H1 (cell line): ENCODE data around the gene MID1. TPM values are rescaled to one million over a fixed set of nuclear protein-coding genes. Genes with fewer than 3 reads are reported as not detected.

Experiments used
- CTCF ChIA-PET: fragments of 300-600 bp; sonication (Branson Sonifier 250); formaldehyde crosslinking; loops from one replicate; lab custom pipeline; 2021; ENCODE audit not compliant: partially characterized antibody; lab: Charles Lee
- POLR2A ChIA-PET: fragments of 300-600 bp; sonication (Branson Sonifier 250); formaldehyde crosslinking; loops from one replicate; lab custom pipeline; 2021; ENCODE audit warnings: inconsistent platforms; ENCODE audit not compliant: partially characterized antibody; lab: Charles Lee
- DNase-seq, 2 experiments: peaks; one replicate each; pipeline versions ENCODE4 v3.0.0 to v3.0.0-alpha.2; 2010 to 2022; ENCODE audit warnings: low spot score in 2 of 2, low read depth in 1 of 2, mixed read lengths in 1 of 2
- FAIRE-seq: peaks from 2 replicates; lab custom pipeline; 2011; peaks lifted over from hg19 to GRCh38; lab: Jason Lieb, UNC
- H2AFZ ChIP-seq: 2 replicates; pipeline ENCODE4 v1.8.1; 2012; ENCODE audit warnings: low read length, inconsistent platforms
- H2AK5ac ChIP-seq: 2 replicates; pipeline ENCODE4 v1.6.1; 2013; ENCODE audit warnings: low read depth, low read length
- H2BK120ac ChIP-seq: replicated peaks from 2 replicates; pipeline ENCODE3; 2013; ENCODE audit warnings: low read depth, low read length, inconsistent platforms
- H2BK12ac ChIP-seq: 2 replicates; pipeline ENCODE4 v1.6.1; 2013; ENCODE audit warnings: low read depth, low read length
- H2BK15ac ChIP-seq: 2 replicates; pipeline ENCODE4 v1.6.1; 2013; ENCODE audit warnings: low read length
- H2BK20ac ChIP-seq: 2 replicates; pipeline ENCODE4 v1.6.1; 2013; ENCODE audit warnings: low read length
- H2BK5ac ChIP-seq: 2 replicates; pipeline ENCODE4 v1.6.1; 2013; ENCODE audit warnings: low read depth, low read length
- H3K14ac ChIP-seq: 2 replicates; pipeline ENCODE4 v1.6.1; 2013; ENCODE audit warnings: inconsistent platforms; ENCODE audit not compliant: insufficient read length
- H3K18ac ChIP-seq: 2 replicates; pipeline ENCODE4 v1.6.1; 2013; ENCODE audit warnings: low read length; ENCODE audit errors: extremely low read depth
- H3K23ac ChIP-seq: 2 replicates; pipeline ENCODE4 v1.6.1; 2013; ENCODE audit warnings: inconsistent platforms; ENCODE audit not compliant: insufficient read length
- H3K23me2 ChIP-seq: 2 replicates; pipeline ENCODE4 v1.6.1; 2013; ENCODE audit warnings: low read depth, low read length
- H3K27ac ChIP-seq: 2 replicates; pipeline ENCODE4 v1.6.1; 2011; ENCODE audit warnings: low read depth, low read length, inconsistent platforms
- H3K27me3 ChIP-seq, 4 experiments: replicated peaks in 1 of 4; 1 replicate in 1 of 4; 2 replicates in 3 of 4; pipeline versions ENCODE4 v1.6.1 to v1.8.1; 2011 to 2013; ENCODE audit warnings: low read length in 3 of 4, mild to moderate bottlenecking in 3 of 4, inconsistent platforms in 2 of 4, mixed read lengths in 2 of 4, moderate library complexity in 1 of 4; ENCODE audit not compliant: control insufficient read depth in 3 of 4, insufficient read depth in 3 of 4; ENCODE audit errors: extremely low read depth in 1 of 4
- H3K36me3 ChIP-seq, 4 experiments: 2 replicates each; pipeline versions ENCODE4 v1.6.1 to v1.8.1; 2011 to 2013; ENCODE audit warnings: mild to moderate bottlenecking in 4 of 4, low read length in 3 of 4, moderate library complexity in 2 of 4, control low read depth in 1 of 4, inconsistent platforms in 1 of 4; ENCODE audit not compliant: insufficient read depth in 4 of 4, control insufficient read depth in 2 of 4
- H3K4ac ChIP-seq: replicated peaks from 2 replicates; pipeline ENCODE3; 2013; ENCODE audit warnings: low read length, low read depth, mixed read lengths, inconsistent platforms; ENCODE audit not compliant: insufficient read length
- H3K4me1 ChIP-seq, 4 experiments: replicated peaks in 1 of 4; 1 replicate in 1 of 4; 2 replicates in 3 of 4; pipeline versions ENCODE4 v1.6.1 to v1.8.1; 2011 to 2013; ENCODE audit warnings: low read length in 3 of 4, inconsistent platforms in 2 of 4, mixed read lengths in 1 of 4; ENCODE audit not compliant: insufficient read depth in 4 of 4, control insufficient read depth in 3 of 4
- H3K4me2 ChIP-seq, 2 experiments: 2 replicates each; pipeline versions ENCODE4 v1.6.1 to v1.8.1; 2011 to 2013; ENCODE audit warnings: low read depth in 2 of 2, low read length in 2 of 2, control low read depth in 1 of 2, inconsistent platforms in 1 of 2, mild to moderate bottlenecking in 1 of 2; ENCODE audit not compliant: insufficient read depth in 1 of 2
- H3K4me3 ChIP-seq, 4 experiments: fragments of 200-600, 300-600 bp in 1 of 4; sonication (generic), shearing (Covaris generic), sonication (Bioruptor Twin) in 1 of 4; 2 replicates each; pipeline versions ENCODE4 v1.5.1 to v1.8.1; 2011 to 2016; ENCODE audit warnings: low read length in 4 of 4, low read depth in 3 of 4, control low read depth in 2 of 4, inconsistent platforms in 2 of 4, mild to moderate bottlenecking in 2 of 4, mixed read lengths in 1 of 4, moderate library complexity in 1 of 4; ENCODE audit not compliant: insufficient read depth in 2 of 4; ENCODE audit errors: extremely low read depth in 1 of 4
- H3K56ac ChIP-seq: replicated peaks from 2 replicates; pipeline ENCODE3; 2013; ENCODE audit warnings: low read depth, mild to moderate bottlenecking, mixed read lengths, low read length, inconsistent platforms; ENCODE audit not compliant: insufficient read length
- H3K79me1 ChIP-seq: 2 replicates; pipeline ENCODE4 v1.6.1; 2013; ENCODE audit warnings: low read depth, low read length, control low read depth
- H3K79me2 ChIP-seq, 2 experiments: 2 replicates each; pipeline versions ENCODE4 v1.6.1 to v1.8.1; 2012 to 2013; ENCODE audit warnings: low read length in 2 of 2, mild to moderate bottlenecking in 2 of 2, inconsistent platforms in 1 of 2; ENCODE audit not compliant: insufficient read depth in 2 of 2, control insufficient read depth in 1 of 2
- H3K9ac ChIP-seq, 4 experiments: replicated peaks in 1 of 4; 1 replicate in 1 of 4; 2 replicates in 3 of 4; pipeline versions ENCODE4 v1.6.1 to v1.8.1; 2011 to 2013; ENCODE audit warnings: low read depth in 3 of 4, low read length in 3 of 4, control low read depth in 2 of 4, mild to moderate bottlenecking in 2 of 4, moderate library complexity in 2 of 4, inconsistent platforms in 1 of 4; ENCODE audit errors: extremely low read depth in 1 of 4
- H3K9me3 ChIP-seq, 2 experiments: 2 replicates each; pipeline versions ENCODE4 v1.6.1 to v1.8.1; 2012 to 2013; ENCODE audit warnings: mild to moderate bottlenecking in 2 of 2, moderate library complexity in 2 of 2, control low read depth in 1 of 2, inconsistent platforms in 1 of 2, low read depth in 1 of 2, low read length in 1 of 2, mixed read lengths in 1 of 2; ENCODE audit not compliant: insufficient read depth in 2 of 2
- H4K20me1 ChIP-seq, 2 experiments: replicated peaks in 1 of 2; 2 replicates each; pipeline versions ENCODE3 to v1.8.1; 2011 to 2013; ENCODE audit warnings: inconsistent platforms in 2 of 2, low read length in 2 of 2, mild to moderate bottlenecking in 1 of 2; ENCODE audit not compliant: insufficient read depth in 2 of 2, control insufficient read depth in 1 of 2
- H4K5ac ChIP-seq: 2 replicates; pipeline ENCODE4 v1.6.1; 2013; ENCODE audit warnings: low read length, low read depth, mixed read lengths, inconsistent platforms; ENCODE audit not compliant: insufficient read length
- H4K8ac ChIP-seq: 2 replicates; pipeline ENCODE4 v1.8.0; 2013; ENCODE audit warnings: mild to moderate bottlenecking, moderate library complexity, low read length, inconsistent platforms; ENCODE audit not compliant: insufficient read depth; ENCODE audit errors: extremely low read depth
- H4K91ac ChIP-seq: replicated peaks from 2 replicates; pipeline ENCODE3; 2013; ENCODE audit warnings: low read length, mixed read lengths, inconsistent platforms; ENCODE audit not compliant: insufficient read length
- CBX5 ChIP-seq: fragments of 300-800, 300-1000 bp; sonication (generic); IDR thresholded peaks from 2 replicates; pipeline ENCODE4 v1.7.1; 2016; ENCODE audit warnings: antibody characterized with exemption, low read length, low read depth
- HDAC2 ChIP-seq, 2 experiments: fragments of 300-600 bp in 1 of 2; sonication (generic) in 1 of 2; IDR thresholded peaks; 2 replicates each; pipeline ENCODE4 v1.6.1; 2011 to 2012; ENCODE audit warnings: low read depth in 2 of 2, low read length in 2 of 2, mild to moderate bottlenecking in 2 of 2, moderate library complexity in 2 of 2, borderline replicate concordance in 1 of 2, inconsistent platforms in 1 of 2
- HDAC6 ChIP-seq: IDR thresholded peaks from one replicate; pipeline ENCODE4 v1.7.1; 2012; ENCODE audit warnings: low read depth, mild to moderate bottlenecking, inconsistent platforms, low read length, moderate library complexity
- KDM5A ChIP-seq: fragments of 200-600 bp; IDR thresholded peaks from 2 replicates; pipeline ENCODE4 v1.7.1; 2012; ENCODE audit warnings: mild to moderate bottlenecking, low read length, inconsistent platforms, mixed read lengths
- MAFK ChIP-seq: IDR thresholded peaks from 2 replicates; pipeline ENCODE4 v1.6.1; 2012; ENCODE audit warnings: low read depth, mild to moderate bottlenecking, improper control_type of control experiment, low read length
- POLR2A ChIP-seq, 2 experiments: IDR thresholded peaks; 1 replicate in 1 of 2; 2 replicates in 1 of 2; pipeline ENCODE4 v1.6.1; 2011; ENCODE audit warnings: low read depth in 2 of 2, low read length in 2 of 2, mild to moderate bottlenecking in 2 of 2; ENCODE audit errors: control extremely low read depth in 1 of 2
- SIRT6 ChIP-seq: IDR thresholded peaks from one replicate; pipeline ENCODE4 v1.7.1; 2012; ENCODE audit warnings: low read length, inconsistent platforms
- SP4 ChIP-seq: IDR thresholded peaks from 2 replicates; pipeline ENCODE4 v1.6.1; 2012; ENCODE audit warnings: low read length, inconsistent platforms
- SRF ChIP-seq: IDR thresholded peaks from 2 replicates; pipeline ENCODE4 v1.6.1; 2011; ENCODE audit warnings: mild to moderate bottlenecking, low read depth, low read length, moderate library complexity
- TCF12 ChIP-seq: IDR thresholded peaks from 2 replicates; pipeline ENCODE4 v1.6.1; 2011; ENCODE audit warnings: low read depth, mild to moderate bottlenecking, low read length
- WGBS, 2 experiments: shearing (Covaris generic) in 1 of 2; methylation state at CpG; one replicate each; pipeline versions ENCODE4 v1.1.6 to v1.1.7; 2013 to 2015; ENCODE audit warnings: low lambda C conversion rate in 2 of 2, mixed read lengths in 2 of 2, inconsistent platforms in 1 of 2, low coverage in 1 of 2, missing lambda C conversion rate in 1 of 2; ENCODE audit not compliant: insufficient replicate concordance in 2 of 2, insufficient coverage in 1 of 2, insufficient read length in 1 of 2; ENCODE audit errors: extremely low coverage in 1 of 2, missing lambda C conversion rate in 1 of 2; 5-methylcytosine and 5-hydroxymethylcytosine counted together
- polyA plus RNA-seq, 7 experiments: library from polyadenylated mRNA; depleted of rRNA in 3 of 7; stranded (reverse) in 5 of 7; unstranded in 2 of 7; fragments of >200 nt in 5 of 7; fragments of 200-250 nt in 2 of 7; gene quantifications; 1 replicate in 5 of 7; 2 replicates in 1 of 7; 4 replicates in 1 of 7; pipeline versions ENCODE4 v1.2.1 to v1.2.3, GENCODE V29; 2011 to 2013; ENCODE audit warnings: missing spikeins in 2 of 7, mixed read lengths in 2 of 7
- total RNA-seq: library from RNA; stranded (reverse); fragmentation: NEBNext Ultra II Directional; extraction: Animal tissue kit (Norgen Biotek cat#: 25700); gene quantifications from 2 replicates; pipeline ENCODE4 v1.2.1, GENCODE V29; 2021

MID1 gene
- total and polyA plus RNA-seq, 2 of the 8 experiments (the other 6 are each of a cell fraction or from before 2014, with no cell fraction given), result 12.9 to 54.3 TPM

GRCh38 chrX:10582215-10582733, 38.1 kb downstream of the MID1 start:
- CTCF ChIA-PET, result no interaction called here
- Histone ChIP-seq H3K36me3 (no peaks in the 10 kb centered on the region), H3K27me3 (no peaks in the 10 kb centered on the region), H3K4me1 (peaks cover 0 to 6% (median 0%) of the 10 kb centered on the region in 4 experiments; a peak in 2 of 7 replicates), H3K79me1 (no peaks in the 10 kb centered on the region), H4K5ac (no peak overlapping the region), H3K4ac (no peak overlapping the region), H4K8ac (no peak overlapping the region), H3K27ac (no peak overlapping the region), H3K14ac (no peak overlapping the region), H3K79me2 (peaks cover 0 to 70% of the 10 kb centered on the region in 2 experiments; a peak in 2 of 4 replicates), H3K23me2 (no peaks in the 10 kb centered on the region), H3K56ac (no peak overlapping the region), H3K9ac (no peak overlapping the region), H2BK15ac (no peak overlapping the region), H4K20me1 (peaks cover 0 to 1% of the 10 kb centered on the region in 2 experiments), H3K23ac (no peak overlapping the region), H3K9me3 (no peaks in the 10 kb centered on the region), H2BK12ac (no peak overlapping the region), H2BK5ac (no peak overlapping the region), H3K18ac (no peak overlapping the region), H2BK20ac (no peak overlapping the region), H4K91ac (no peak overlapping the region), H3K4me2 (no peak overlapping the region), H2AK5ac (no peak overlapping the region), H2BK120ac (no peak overlapping the region), H3K4me3 (no peak overlapping the region), H2AFZ (no peak overlapping the region)
- WGBS, 2 experiments, result 94% methylated on average over 3 of the region's 3 CpGs; no CpG with 5 or more reads in 1 of the 2 experiments
- TF ChIP-seq CBX5 (no peak), MAFK (no peak), TCF12 (no peak), HDAC2 (IDR thresholded peaks at IDR 0.05; ENCODE audit: borderline replicate concordance in 1 of 2, low read depth in 2 of 2, low read length in 2 of 2) (no peak), HDAC6 (no peak), SRF (no peak), POLR2A (IDR thresholded peaks at IDR 0.05; ENCODE audit: control extremely low read depth in 1 of 2, low read depth in 2 of 2, low read length in 2 of 2) (no peak), SP4 (no peak), KDM5A (no peak), SIRT6 (no peak)
- POLR2A ChIA-PET, result no interaction called here
- no peak for DNase-seq
- FAIRE-seq, result no peak
